Embryonic facial prominence (tissue), 1 donor: ENCODE results near the gene TMEM143.
"Not testable (repeated sequence)": the region's sequence is repeated elsewhere in the genome, so short reads cannot be mapped to it uniquely, and the experiment has no call there.

ENCODE experiments used
- DNase-seq: peaks from one replicate; pipeline ENCODE4 v3.0.0-alpha.2; 2016; ENCODE audit errors: extremely low spot score

Gene TMEM143

GRCh38 chr19:48391100-48392005 is 27.6 kb upstream of the TMEM143 start, which contains the start of gene KDELR1:
TSS of gene KDELR1 (minus strand) at chr19:48391551. CDS start at chr19:48391358, 193 bp downstream.
- peak; percentile 80 for DNase-seq

GRCh38 chr19:48390188-48391099 is 26.7 kb upstream of the TMEM143 start:
- DNase-seq, result no peak

DNA sequence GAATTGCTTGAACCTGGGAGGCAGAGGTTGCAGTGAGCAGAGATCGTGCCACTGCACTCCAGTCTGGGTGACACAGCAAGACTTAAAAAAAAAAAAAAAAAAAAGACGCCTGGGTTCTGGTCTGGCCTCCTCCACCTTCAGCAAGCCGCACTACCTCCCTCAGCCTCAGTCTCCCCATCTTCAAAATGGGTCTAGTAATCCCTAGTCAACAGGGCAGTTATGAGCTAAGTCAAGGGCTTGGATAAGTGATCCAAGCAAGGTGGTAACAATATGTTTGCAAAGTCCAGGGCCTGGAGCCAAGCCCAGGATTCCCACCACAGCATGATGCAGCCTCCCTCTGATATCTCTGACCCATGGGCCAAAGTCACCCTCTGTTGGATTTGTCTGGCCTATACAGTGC is 23.2 kb upstream of the TMEM143 start:
- DNase-seq, result no peak

DNA sequence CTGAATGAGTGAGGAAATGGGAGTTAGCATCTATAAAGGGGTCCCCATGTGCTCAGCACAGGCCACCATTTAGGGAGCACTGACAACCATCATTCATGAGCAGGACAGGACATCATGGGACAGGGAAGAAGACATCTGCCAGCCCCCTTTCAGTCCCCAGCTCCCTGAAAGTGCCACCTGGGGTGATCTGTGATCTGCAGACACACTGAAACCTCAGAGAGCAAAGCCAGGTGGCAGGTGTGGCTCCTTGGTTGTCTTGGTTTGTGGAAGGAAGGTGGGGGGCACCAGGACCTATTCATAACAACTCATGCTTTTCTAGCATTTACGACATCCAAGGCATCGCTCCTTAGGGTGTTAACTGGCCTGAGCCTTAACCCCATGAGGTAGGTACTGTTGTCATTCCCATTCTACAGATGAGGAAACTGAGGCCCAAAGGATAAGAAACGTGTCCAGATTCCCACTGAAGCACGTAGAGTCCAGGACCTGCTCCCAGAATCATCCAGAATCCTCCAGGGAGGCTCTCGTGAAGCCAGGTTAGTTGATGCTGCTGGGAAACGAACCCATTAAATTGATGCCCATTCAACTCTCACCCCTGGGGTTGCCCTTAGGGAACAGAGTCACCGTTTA is 21.8 kb upstream of the TMEM143 start:
- DNase-seq, result no peak

- DNase-seq, result no peak
These were observed 18.5 kb upstream of the TMEM143 start for GRCh38 chr19:48382286-48382685.

DNA sequence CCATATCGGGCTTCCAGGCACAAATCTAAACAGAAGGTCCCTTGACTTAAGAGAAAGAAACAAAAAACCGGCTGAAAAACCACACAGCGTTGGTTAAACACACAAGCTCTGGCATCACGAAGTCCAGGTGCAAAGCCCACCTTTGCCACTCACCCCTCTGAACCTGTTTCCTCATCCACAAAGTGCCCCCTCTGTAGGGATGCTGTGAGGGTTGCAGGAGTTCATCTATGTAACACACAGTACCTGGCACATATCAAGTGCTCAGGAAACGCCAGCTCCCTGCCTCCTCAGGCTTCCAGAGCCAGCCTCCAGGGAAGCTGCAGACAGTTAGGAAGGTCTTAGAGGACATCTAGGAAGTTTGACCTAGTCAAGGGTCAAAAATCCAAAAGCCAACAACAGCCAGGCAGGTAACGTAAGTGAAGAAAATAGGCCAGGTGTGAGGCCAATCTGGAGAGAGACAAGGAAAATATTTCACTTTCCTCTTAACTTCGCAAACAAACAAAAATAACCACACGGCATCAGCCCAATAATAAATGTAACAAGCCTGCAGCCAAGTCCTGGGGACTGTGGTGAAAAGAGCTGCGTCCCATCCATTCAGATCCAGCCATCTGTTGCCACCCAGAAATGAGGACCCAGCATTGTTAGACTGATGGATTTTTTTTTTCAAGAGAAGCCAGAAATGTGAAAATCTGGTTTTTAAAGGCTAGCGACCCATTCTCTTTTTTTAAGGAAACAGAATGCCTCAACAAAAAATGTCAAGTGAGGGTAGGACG is 17.6 kb upstream of the TMEM143 start:
- no peak for DNase-seq

GRCh38 chr19:48379058-48379457 is 15.3 kb upstream of the TMEM143 start:
- no peak for DNase-seq

- DNase-seq, result no peak
These were observed 14.4 kb upstream of the TMEM143 start for GRCh38 chr19:48378194-48378570.

- no peak for DNase-seq
These were observed 9.8 kb upstream of the TMEM143 start for GRCh38 chr19:48373567-48373966.

GRCh38 chr19:48372904-48373303 is 9.2 kb upstream of the TMEM143 start:
- DNase-seq, result no peak

DNA sequence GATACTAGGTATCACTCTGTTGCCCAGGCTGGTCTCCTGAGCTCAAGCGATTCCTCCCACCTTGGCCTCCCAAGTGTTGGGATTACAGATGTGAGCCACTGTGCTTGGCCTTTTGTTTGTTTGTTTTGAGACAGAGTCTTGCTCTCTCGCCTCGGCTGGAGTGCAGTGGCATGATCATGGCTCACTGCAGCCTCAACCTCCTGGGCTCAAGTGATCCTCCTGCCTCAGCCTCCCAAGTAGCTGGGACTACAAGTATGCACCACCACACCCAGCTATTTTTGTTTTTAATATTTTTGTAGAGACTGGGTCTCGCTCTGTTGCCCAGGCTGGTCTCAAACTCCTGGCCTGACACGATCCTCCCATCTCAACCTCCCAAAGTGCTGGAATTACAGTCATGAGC is 8.0 kb upstream of the TMEM143 start:
- DNase-seq, result not testable (repeated sequence)

- no peak for DNase-seq
These were observed 7.6 kb upstream of the TMEM143 start for GRCh38 chr19:48371367-48371766.

GRCh38 chr19:48370955-48371354 is 7.2 kb upstream of the TMEM143 start:
- no peak for DNase-seq

DNA sequence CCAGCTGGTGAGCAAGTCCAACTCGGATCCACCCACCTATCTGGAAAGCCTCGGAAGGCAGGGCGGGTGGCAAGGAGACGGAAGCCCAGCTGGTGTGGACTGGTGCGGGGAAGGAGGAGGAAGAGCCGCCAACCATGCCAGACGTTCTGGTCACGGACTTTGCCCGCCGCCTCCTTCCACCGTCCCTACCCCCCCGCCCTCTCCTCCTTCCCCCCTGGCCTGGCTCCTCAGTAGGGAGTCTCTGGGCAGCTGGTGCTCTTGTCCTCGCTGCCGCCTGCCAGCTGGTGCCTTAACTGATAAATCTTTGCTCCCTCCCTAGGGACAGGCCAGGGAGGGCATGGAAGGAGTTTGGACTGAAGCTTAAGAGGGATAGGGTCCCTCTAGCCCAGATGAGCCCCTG is 5.2 kb upstream of the TMEM143 start:
- no peak for DNase-seq

- DNase-seq, result no peak
These were observed 4.1 kb upstream of the TMEM143 start for GRCh38 chr19:48367855-48368254.

- no peak for DNase-seq
These were observed 1.9 kb upstream of the TMEM143 start for GRCh38 chr19:48365602-48366001.

DNA sequence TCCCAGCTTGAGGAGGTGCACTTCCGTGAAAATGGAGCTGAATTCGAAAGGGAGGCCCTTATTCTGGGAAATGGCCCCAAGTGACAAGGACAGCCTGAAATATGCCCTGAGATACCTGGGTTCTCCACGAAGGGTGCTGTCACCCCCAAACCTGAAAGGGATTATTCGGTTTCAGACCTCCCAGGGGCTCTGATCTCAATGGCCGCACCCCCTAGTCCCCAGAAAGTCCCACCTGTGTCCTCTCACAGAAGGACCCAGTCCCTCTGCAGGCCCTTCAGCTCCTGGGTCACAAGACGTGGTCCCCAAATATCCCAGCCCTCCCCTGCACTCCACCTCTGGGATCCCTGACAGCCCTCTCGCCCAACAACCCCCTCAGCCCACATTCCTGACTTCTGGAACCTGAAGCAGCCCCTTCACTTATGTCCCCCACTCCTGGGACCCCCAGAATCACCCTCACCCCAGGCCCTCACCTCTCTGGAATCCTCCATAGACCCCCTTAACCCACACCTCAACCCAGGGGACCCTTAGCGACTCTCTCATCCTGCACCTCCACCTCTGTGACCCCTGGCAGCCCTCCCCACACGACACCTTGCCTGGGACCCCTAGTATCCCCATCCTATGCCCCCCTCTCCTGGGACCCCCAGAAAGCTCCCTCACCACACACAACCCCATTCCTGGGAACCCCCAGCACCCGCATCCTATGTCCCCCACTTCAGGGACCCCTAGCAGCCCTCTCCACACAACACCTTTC is 1.0 kb upstream of the TMEM143 start:
- no peak for DNase-seq

- DNase-seq, result no peak
These were observed 285 bp downstream of the TMEM143 start for GRCh38 chr19:48363500-48363809.

DNA sequence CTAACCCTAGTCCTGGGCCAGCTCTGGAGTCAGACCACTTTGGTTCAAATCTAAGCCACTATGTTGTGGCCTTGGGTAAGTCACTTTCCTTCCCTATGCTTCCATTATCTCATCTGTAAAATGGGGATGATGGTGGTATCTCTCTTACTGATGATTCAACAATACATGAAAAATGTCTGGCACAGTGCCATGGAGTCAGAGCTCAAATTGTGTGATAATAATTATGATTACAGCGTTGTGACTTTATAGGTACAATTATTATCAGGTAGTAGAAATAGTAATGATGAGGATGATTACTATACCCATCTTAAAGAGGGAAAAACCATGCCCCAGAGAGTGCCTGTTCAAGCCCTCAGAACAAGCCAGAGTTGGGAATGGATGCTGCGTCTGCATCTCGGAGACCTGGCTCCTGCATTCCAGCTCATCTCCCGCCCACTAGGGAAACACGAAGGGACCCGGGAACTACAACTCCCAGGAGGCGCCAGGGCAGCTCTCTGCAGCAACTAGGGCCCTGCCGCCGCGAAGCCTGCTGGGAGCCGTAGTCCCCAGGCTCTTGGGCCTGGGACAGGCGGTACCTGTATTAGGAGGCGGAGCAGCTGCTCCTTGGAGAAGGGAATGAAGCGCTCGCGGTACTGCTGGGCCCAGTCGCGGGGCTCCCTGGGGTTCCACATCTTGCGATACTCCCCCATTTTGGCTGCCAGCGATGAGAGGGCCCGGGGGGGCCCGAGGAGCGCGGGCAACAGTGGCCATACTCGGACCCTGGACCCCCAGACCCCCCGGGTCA is 832 bp downstream of the TMEM143 start:
- peak; percentile 95 for DNase-seq

- DNase-seq, result no peak
These were observed 1.8 kb downstream of the TMEM143 start for GRCh38 chr19:48361912-48362311.
